Colonic mucosa (tissue), 4 donors: Measurements from ENCODE around the gene DNAH9. TPM values are rescaled to one million over a fixed set of nuclear protein-coding genes. Genes with fewer than 3 reads are reported as not detected.

Source experiments
- DNase-seq: peaks from one replicate; pipeline ENCODE4 v3.0.0-alpha.2; 2020
- H3K27ac ChIP-seq: fragments of 200-600 bp; one replicate; pipeline ENCODE4 v1.8.0; 2021
- H3K27me3 ChIP-seq: fragments of 200-600 bp; one replicate; pipeline ENCODE4 v1.8.0; 2021
- H3K36me3 ChIP-seq: fragments of 200-600 bp; one replicate; pipeline ENCODE4 v1.8.0; 2021
- H3K4me1 ChIP-seq: fragments of 200-600 bp; one replicate; pipeline ENCODE4 v1.8.0; 2021; ENCODE audit warnings: mild to moderate bottlenecking
- H3K4me3 ChIP-seq: fragments of 200-600 bp; one replicate; pipeline ENCODE4 v1.8.0; 2021
- H3K9ac ChIP-seq, 2 donors: one replicate each; pipeline ENCODE4 v1.7.0; 2013; ENCODE audit warnings: control low read depth in 2 of 2, low read depth in 2 of 2, low read length in 2 of 2
- H3K9me3 ChIP-seq: fragments of 200-600 bp; one replicate; pipeline ENCODE4 v1.8.0; 2021
- intact Hi-C: fragments of 100-400 bp; cut with DNase I; formaldehyde crosslinking; loops from one replicate; pipeline ENCODE4 v1.14.1; 2022
- total RNA-seq, 2 donors: library from RNA; stranded (reverse); fragmentation: NEBNext Ultra II Directional in 1 of 2; extraction: Animal tissue kit (Norgen Biotek cat#: 25700) in 1 of 2; gene quantifications; one replicate each; pipeline ENCODE4 v1.2.1, GENCODE V29; 2021
- TF ChIP-seq, protein P1 (sequence below): fragments of 200-600 bp; IDR thresholded peaks from one replicate; pipeline ENCODE4 v1.8.0; 2022; ENCODE audit warnings: antibody characterized with exemption, mild to moderate bottlenecking
- donor health status: healthy.
- donor health status: DM: no; HTN: no; CAD: no.
- donor health status: DM: no; HTN: no; CAD: no.

Gene DNAH9
- total RNA-seq, 2 donors from 2014 or later = 0.40 to 0.69 TPM

DNA sequence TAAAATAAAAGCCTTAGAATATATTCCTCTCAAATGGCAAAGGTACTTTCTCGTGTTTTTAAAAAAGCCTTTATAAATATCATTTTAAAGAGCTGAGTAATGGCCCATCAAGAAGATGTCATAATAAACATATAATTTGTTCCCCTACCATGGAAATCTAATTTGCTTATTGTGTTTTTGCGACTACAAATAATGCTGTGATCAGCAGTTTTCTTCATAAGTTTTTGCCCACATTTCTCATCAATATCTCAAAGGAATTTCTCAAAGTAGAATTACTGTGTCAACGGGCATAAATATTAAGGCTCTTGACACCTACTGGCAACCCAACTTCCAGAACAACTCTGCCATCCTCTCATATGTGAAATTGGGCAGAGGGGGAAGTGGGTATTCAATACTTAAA, 381.5 kb downstream of the DNAH9 start:
- no peak overlapping the region for H3K9ac ChIP-seq
- no peaks in the 10 kb centered on the region for H3K9me3 ChIP-seq
- H3K4me1 ChIP-seq = no peaks in the 10 kb centered on the region
- no peak overlapping the region for H3K4me3 ChIP-seq
- TF ChIP-seq, protein P1, sequence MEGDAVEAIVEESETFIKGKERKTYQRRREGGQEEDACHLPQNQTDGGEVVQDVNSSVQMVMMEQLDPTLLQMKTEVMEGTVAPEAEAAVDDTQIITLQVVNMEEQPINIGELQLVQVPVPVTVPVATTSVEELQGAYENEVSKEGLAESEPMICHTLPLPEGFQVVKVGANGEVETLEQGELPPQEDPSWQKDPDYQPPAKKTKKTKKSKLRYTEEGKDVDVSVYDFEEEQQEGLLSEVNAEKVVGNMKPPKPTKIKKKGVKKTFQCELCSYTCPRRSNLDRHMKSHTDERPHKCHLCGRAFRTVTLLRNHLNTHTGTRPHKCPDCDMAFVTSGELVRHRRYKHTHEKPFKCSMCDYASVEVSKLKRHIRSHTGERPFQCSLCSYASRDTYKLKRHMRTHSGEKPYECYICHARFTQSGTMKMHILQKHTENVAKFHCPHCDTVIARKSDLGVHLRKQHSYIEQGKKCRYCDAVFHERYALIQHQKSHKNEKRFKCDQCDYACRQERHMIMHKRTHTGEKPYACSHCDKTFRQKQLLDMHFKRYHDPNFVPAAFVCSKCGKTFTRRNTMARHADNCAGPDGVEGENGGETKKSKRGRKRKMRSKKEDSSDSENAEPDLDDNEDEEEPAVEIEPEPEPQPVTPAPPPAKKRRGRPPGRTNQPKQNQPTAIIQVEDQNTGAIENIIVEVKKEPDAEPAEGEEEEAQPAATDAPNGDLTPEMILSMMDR = no peak
- intact Hi-C loops = no loop called here
- no peaks in the 10 kb centered on the region for H3K36me3 ChIP-seq
- DNase-seq = no peak
- H3K27ac ChIP-seq = no peak overlapping the region
- no peaks in the 10 kb centered on the region for H3K27me3 ChIP-seq

DNA sequence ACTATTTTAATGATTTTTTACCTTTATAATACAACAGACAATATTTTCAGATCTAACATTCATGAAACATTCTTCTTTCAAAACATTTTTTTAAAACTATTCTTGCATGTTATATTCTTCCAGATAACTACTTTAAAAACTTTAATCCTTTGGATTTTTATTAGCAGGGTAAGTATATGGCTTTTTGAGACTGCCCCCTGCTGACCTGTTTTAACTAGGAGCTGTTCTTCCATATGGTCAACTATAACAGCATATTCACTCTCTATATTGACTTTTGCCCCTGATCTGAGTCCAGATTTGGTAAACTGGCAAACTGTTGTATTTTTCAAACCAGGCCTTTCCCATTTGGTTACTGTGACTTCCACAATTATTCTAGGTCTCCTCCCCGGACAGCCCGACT, 382.5 kb downstream of the DNAH9 start:
- H3K4me3 ChIP-seq = no peak overlapping the region
- no peaks in the 10 kb centered on the region for H3K36me3 ChIP-seq
- TF ChIP-seq, protein P1 = no peak
- no peaks in the 10 kb centered on the region for H3K4me1 ChIP-seq
- H3K9me3 ChIP-seq = no peaks in the 10 kb centered on the region
- H3K27ac ChIP-seq = no peak overlapping the region
- no peak for DNase-seq
- H3K27me3 ChIP-seq = no peaks in the 10 kb centered on the region
- intact Hi-C loops = no loop called here
- no peak overlapping the region for H3K9ac ChIP-seq

DNA sequence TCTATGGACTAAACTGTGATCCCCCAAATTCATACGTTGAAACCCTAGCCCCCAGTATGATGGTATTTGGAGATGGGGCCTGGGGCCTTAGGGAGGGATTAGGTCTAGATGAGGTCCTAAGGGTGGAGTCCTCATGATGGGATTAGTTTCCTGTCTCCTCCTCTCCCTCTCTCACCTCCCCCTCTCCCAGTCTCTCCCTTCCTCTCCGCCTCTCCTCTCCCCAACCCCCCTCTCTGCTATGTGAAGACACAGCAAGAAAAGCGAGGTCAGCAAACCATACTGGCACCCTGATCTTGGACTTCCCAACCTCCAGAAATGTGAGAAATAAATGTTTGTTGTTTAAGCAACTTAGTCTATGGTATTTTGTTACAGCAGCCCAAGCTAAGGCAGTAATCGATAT, 383.6 kb downstream of the DNAH9 start:
- H3K36me3 ChIP-seq = no peaks in the 10 kb centered on the region
- no peaks in the 10 kb centered on the region for H3K27me3 ChIP-seq
- H3K27ac ChIP-seq = no peak overlapping the region
- H3K4me3 ChIP-seq = no peak overlapping the region
- H3K4me1 ChIP-seq = no peaks in the 10 kb centered on the region
- no peak for DNase-seq
- intact Hi-C loops = no loop called here
- no peaks in the 10 kb centered on the region for H3K9me3 ChIP-seq
- H3K9ac ChIP-seq = no peak overlapping the region
- TF ChIP-seq, protein P1 = no peak

DNA sequence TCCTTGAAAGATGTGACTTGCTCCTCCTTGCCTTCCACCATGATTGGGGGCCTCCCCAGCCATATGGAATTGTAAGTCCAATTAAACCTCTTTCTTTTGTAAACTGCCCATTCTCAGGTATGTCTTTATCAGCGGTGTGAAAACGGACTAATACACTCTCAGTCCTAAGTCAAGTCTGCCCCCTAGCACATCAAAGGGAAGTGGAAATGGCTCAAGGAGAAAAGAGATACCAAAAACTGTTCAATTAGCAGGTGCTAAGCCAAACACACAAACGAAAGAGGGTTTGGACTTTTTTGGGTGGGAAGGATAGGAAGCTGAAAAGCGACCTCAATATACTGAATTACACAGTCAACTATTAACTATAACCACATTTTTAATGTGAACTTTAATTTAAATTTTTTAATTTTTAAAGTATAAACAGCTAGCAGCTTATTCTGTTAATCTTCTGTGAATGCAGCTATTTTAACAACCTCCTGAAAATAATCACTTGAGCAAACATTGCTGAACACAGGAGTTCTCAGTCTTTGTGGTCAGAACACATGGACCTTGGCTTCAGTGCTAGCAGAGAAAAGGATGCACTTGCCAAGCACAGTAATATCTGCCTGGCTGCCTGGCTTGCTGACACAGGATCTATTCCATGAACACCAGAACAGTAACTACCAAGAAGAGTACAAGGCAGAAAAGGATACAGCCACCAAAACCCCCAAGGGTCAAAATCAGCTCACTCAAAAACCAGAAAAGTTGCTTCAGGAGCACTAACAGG, 388.1 kb downstream of the DNAH9 start:
- no peaks in the 10 kb centered on the region for H3K36me3 ChIP-seq
- no peaks in the 10 kb centered on the region for H3K27me3 ChIP-seq
- H3K27ac ChIP-seq = no peak overlapping the region
- no peak for DNase-seq
- intact Hi-C loops = no loop called here
- H3K4me3 ChIP-seq = no peak overlapping the region
- H3K4me1 ChIP-seq = no peaks in the 10 kb centered on the region
- no peaks in the 10 kb centered on the region for H3K9me3 ChIP-seq
- H3K9ac ChIP-seq = no peak overlapping the region
- TF ChIP-seq, protein P1 = no peak

DNA sequence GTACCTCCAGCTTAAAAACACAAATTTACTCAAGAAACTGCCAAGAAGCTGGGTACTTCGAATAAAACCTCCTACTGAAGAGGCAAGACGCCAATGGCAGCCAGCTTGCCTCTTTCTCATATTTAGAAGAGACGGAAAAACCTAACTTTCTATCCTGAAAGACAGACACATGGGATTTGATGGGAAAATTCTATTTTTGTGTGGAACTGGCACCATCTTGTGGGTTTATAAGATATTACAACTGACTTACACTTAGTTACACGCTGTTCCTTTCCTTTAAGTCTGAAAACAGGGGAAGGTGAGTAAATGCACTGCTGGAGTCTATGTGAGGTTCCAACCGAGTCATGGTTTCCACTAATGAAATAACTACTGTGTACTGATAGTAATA, 388.7 kb downstream of the DNAH9 start:
- intact Hi-C loops = no loop called here
- TF ChIP-seq, protein P1 = peak; percentile 30
- Histone ChIP-seq H3K9me3 (no peaks in the 10 kb centered on the region), H3K4me3 (no peak overlapping the region), H3K4me1 (no peaks in the 10 kb centered on the region), H3K27ac (no peak overlapping the region), H3K27me3 (no peaks in the 10 kb centered on the region), H3K9ac (no peak overlapping the region), H3K36me3 (no peaks in the 10 kb centered on the region)
- no peak for DNase-seq
